Limb (tissue), 2 donors: ENCODE results near the gene OR2Z1.
"Not testable (repeated sequence)": the region's sequence is repeated elsewhere in the genome, so short reads cannot be mapped to it uniquely, and the experiment has no call there.

Source experiments
- DNase-seq, 2 donors: peaks; one replicate each; pipeline ENCODE4 v3.0.0-alpha.2; 2016; ENCODE audit errors: extremely low spot score in 2 of 2

Gene OR2Z1

DNA sequence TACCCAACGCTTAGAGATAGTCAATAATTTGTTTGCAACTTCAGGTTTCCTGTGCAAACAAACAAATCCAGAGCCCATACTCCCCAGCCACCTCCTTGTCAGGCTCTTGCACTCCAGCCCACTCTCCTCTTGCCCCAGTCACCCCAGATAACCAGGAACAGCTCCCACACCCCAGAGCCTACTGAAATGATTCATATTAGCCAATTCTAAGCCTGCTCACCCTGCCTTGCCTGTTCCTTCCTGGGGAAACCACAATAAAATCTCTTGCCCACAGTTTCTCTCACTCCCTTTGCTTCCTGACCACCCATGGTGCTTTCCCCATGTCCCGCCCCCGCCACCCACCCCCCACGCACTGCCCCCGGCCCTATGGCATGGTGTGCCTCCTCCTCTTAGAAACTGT lies 19.1 kb upstream of the OR2Z1 start:
- no peak for DNase-seq

DNA sequence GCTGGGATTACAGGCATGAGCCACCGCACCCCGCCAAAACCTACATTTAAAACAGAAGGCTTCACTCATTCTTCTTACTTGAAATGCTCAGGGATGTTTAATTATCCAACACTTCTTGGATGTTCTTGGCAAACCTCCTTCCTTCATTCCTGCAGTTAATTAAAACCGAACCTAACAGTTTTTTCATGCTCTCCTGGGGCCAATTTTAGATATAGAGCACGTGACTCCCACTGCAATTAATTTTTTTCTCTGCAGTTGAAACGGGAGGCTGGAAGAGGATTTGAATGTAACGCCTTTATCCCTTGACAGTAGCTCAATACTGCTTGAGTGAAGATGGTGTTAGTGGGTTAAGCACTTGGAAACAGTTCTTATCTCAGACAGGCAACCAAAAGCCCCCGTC lies 18.2 kb upstream of the OR2Z1 start:
- no peak for DNase-seq

DNA sequence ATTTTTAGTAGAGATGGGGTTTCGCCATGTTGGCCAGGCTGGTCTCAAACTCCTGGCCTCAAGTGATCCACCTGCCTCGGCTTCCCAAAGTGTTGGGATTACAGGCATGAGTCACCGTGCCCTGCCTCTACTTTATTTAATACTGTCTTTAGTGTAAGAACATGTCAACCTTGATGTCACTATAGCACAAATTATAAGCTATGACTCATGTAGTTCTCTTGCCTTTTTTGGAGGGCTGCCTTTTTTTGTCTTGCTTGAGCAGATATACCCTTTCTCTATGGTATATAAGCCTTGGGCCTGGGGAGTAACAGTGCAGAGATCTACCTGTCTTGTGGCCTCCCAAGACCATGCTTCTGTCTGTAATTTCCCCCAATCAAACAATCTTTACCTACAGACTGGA lies 16.1 kb upstream of the OR2Z1 start:
- DNase-seq: not testable (repeated sequence)

DNA sequence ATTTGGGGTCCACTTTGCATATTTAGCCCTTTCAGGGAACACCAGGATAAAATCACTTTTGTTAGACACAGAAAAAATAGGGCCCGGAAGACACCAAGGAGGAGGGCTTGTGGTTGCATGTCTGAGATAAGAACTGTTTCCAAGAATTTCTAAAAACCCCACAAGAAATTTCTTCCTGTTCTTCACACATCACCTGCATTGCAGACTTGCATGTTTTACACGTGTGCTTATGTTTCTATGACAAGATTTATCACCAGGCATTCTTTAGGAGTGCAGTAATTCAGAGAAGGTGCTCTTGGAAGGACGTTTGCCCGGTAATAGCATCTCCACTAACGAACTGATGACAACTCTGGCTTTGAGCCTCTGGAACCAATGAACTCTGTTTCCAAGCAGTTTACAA lies 15.7 kb upstream of the OR2Z1 start:
- DNase-seq: no peak

DNA sequence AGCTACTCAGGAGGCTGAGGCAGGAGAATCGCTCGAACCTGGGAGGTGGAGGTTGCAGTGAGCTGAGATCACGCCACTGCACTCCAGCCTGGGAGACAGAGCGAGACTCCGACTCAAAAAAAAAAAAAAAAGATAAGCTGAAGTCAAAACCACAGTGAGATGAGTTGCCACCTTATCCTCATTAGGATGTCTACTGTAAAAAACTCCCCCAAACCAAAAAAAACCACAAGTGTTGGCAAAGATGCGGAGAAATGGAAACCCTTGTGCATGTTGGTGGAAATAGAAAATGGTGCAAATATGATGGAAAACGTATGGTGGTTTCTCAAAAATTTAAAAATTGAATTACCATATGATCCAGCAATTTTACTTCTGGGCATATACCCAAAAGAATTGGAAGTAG lies 11.1 kb upstream of the OR2Z1 start:
- not testable (repeated sequence) for DNase-seq

DNA sequence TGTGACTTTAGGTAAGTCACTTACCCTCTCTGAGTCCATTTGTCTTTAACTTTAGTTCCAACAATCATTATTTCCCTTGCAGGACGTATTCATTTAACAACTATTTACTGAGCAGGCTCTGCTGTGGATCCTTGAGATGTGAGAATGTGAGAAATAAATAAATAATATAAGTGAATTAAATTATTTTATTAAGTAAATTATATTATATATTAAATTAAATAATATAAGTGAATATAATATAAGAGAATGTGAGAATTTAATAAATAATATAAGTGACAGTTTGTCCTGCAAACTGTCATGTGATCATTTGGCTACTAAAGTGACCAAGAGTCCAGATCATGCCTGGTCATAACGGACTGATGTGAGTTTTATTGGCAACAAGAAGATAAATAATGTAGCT lies 598 bp downstream of the OR2Z1 start:
- DNase-seq: no peak

DNA sequence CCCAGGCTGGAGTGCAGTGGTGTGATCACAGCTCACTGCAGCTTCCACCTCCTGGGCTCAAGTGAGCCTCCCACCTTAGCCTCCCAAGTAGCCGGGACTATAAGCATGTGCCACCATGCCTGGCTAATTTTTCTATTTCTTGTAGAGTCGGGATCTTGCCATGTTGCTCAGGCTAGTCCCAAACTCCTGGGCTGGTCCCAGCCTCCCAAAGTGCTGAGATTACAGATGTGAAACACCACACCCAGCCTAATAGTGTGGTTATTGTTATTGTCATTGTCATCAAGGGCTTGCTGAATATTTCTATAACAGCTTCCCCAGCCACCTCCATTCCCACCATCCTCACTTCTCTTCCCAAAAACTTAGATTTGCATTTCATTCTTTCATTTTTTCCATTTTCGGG lies 2.8 kb downstream of the OR2Z1 start:
- no peak for DNase-seq

DNA sequence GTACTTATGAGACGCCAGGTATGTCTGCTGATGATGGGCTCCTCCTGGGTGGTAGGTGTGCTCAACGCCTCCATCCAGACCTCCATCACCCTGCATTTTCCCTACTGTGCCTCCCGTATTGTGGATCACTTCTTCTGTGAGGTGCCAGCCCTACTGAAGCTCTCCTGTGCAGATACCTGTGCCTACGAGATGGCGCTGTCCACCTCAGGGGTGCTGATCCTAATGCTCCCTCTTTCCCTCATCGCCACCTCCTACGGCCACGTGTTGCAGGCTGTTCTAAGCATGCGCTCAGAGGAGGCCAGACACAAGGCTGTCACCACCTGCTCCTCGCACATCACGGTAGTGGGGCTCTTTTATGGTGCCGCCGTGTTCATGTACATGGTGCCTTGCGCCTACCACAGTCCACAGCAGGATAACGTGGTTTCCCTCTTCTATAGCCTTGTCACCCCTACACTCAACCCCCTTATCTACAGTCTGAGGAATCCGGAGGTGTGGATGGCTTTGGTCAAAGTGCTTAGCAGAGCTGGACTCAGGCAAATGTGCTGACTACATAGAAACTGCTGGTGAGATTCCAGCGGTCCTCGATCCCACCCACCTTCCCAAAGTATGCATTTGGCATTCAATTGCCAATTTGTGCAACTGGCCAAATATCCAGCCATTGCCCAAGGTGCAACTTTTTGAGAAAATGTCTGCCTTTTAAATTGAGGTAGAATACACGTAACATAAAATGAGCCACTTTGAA lies 10.2 kb downstream of the OR2Z1 start:
- DNase-seq: no peak

DNA sequence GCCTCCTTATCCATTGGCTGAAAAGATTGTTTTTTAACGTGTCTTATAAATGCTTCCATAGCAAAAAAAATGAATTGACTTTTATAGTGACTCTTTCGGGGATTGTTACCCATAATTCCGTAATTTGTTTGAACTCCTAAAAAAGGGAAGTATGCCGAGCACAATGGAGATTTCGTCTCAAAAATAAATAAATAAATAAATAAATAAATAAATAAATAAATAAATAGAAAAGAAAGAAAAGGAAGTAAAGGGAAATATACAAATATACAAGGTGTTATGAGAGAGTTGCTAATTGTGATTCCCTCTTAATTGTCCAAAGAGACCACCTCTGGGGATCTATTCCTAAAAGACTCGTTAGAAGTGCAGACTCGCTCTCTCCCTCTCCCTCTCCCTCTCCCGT lies 16.9 kb downstream of the OR2Z1 start:
- no peak for DNase-seq

DNA sequence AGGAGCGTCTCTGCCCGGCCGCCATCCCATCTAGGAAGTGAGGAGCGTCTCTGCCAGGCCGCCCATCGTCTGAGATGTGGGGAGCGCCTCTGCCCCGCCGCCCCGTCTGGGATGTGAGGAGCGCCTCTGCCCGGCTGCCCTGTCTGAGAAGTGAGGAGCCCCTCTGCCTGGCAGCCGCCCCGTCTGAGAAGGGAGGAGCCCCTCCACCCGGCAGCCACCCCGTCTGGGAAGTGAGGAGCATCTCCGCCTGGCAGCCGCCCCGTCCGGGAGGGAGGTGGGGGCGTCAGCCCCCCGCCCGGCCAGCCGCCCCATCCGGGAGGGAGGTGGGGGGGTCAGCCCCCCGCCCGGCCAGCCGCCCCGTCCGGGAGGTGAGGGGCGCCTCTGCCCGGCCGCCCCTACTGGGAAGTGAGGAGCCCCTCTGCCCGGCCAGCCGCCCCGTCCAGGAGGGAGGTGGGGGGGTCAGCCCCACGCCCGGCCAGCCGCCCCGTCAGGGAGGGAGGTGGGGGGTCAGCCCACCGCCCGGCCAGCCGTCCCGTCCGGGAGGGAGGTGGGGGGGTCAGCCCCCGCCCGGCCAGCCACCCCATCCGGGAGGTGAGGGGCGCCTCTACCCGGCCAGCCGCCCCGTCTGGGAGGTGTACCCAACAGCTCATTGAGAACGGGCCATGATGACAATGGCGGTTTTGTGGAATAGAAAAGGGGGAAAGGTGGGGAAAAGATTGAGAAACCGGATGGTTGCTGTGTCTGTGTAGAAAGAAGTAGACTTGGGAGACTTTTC lies 18.0 kb downstream of the OR2Z1 start:
- DNase-seq: not testable (repeated sequence)

DNA sequence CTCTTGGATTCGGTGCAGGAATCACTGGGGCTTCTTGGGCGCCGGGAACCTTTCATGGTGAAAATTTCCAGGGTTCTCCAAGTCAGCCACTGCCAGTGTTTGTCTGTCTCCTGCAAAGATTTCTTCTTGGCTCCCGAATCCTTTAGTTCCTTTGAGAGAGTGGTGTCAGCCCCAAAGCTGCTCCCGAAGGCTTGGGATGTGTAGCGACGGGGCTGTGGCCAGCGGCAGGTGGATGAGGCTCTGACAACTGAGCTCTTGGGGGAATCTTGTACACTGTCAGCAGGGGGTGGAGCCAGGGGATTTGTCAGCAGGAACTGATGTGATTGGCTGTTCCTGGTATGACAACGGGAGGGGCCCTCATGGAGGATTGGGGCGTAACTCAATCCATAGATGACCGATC lies 45.8 kb downstream of the OR2Z1 start:
- not testable (repeated sequence) for DNase-seq

DNA sequence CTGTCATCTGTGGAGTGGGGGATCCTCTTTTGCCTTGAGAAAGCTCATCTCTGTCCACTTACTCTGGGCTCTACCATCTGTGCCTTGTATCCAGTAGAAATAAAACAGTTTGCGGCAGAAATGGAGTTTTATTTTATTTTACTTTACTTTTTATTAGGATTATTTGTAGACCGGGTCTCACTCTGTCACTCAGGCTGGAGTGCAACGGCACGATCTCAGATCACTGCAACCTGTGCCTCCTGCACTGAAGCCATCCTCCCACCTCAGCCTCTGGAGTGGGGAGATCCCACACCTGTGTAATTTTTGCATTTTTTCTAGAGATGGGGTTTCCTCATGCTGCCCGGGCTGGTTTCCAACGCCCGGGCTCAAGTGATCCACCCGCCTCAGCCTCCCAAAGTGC lies 47.8 kb downstream of the OR2Z1 start:
- not testable (repeated sequence) for DNase-seq

DNA sequence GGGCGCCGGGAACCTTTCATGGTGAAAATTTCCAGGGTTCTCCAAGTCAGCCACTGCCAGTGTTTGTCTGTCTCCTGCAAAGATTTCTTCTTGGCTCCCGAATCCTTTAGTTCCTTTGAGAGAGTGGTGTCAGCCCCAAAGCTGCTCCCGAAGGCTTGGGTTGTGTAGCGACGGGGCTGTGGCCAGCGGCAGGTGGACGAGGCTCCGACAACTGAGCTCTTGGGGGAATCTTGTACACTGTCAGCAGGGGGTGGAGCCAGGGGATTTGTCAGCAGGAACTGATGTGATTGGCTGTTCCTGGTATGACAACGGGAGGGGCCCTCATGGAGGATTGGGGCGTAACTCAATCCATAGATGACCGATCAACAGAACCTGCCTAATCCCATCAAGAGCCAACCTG lies 52.2 kb downstream of the OR2Z1 start:
- not testable (repeated sequence) for DNase-seq
